Activated T-cell treated with anti-CD3 and anti-CD28 coated beads for 24 hours (primary cell): Measurements from ENCODE around the gene SIRT7.
A peak's percentile ranks its signal among the peaks of the same experiment; 100 is the strongest.
"Not testable (repeated sequence)": the region's sequence is repeated elsewhere in the genome, so short reads cannot be mapped to it uniquely, and the experiment has no call there.

Experiments
- DNase-seq: peaks from one replicate; pipeline ENCODE4 v3.0.0-alpha.2; 2020; ENCODE audit warnings: low read depth

Gene SIRT7

DNA sequence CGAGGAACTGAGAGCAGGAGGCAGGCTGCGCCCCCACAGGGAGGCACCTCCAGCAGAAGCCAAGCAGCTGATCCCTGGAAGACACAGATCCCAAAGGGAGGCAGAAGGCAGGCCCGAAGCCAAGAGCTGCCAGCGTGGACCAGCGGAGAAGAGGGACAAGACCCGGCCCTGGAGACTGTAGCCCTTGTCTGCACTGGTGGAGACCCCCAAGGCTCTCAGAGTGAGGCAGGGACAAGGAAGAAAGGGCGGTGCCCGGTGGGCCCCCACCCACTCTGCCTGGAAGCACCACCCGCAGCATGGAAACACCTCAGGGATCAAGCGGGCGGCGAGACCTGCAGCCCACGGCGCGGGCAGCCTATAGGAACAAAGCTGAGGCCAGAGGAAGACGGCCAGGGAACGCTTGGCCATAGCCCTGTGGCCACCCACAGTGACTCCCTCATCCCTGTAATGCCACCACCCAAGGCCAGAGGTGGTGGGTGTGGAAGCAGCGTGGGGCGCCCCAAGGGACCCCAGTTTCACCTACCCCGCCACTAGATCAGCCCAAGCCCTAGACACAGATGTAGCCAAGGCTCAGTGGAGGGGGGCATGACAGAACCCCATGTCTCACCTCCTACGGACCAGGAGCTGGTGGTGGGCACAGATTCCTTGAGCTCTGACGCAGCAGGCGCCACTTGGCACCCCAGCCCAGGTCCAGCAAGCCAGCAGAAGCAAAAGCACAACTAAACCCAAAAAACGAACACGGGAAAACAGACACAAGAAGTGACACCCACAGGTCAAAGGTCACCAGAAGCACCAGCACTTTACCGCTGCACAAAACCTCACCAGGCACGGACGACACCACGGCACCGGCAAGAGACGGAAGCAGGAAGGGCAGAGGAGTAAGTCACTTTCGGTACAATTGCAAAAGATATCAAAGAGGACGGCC, 2.9 kb upstream of the SIRT7 start:
- DNase-seq = no peak

DNA sequence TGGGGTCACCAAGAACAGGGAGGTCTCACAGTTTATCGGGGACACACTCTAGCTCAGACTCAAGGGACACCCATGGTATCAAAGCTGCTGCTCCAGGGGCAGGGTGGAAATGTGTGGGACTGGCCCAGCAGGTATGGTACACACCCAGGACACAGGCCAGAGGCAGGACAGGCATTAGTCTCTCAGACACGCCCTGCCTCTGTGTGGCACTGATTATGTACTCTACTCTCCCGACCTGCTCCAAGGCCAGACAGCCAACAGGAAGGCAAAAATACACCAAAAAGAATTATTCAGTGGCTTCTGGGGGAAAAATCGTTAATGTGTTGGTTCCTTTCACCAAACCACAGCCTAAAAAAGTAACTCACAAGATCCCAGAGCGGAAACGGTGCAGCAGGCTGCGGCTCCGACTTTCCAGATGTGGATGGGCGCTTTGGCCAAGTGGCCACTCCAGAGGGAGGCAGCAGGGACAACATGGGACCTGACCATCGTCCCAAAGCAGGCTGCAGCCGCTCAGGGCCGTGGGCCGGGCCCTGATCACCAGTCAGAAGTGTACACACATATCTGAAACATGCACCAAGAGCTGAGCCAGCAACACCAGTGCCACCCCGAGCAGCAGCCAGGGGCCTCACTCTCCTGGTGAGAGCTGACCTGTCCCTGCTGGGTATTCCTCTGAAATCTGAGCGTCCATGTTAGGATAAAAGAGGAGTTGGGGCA, 1.0 kb upstream of the SIRT7 start:
- no peak for DNase-seq

DNA sequence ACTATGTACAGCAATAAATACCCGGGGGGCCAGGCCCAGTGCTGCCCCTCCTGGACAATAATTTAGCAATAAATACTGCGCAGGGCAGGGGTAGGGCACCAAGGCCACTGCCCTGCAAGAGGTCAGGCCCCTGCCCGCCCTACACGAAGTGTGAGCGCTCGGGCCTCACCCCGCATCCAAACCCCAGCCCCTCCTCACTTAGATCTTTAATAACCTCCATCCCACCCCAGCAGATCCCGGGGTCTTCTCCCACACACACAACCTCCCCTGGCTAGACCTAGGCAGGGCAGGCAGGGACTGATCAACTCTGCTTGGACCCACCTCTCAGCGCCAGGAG, 325 bp upstream of the SIRT7 start:
- DNase-seq = not testable (repeated sequence)

DNA sequence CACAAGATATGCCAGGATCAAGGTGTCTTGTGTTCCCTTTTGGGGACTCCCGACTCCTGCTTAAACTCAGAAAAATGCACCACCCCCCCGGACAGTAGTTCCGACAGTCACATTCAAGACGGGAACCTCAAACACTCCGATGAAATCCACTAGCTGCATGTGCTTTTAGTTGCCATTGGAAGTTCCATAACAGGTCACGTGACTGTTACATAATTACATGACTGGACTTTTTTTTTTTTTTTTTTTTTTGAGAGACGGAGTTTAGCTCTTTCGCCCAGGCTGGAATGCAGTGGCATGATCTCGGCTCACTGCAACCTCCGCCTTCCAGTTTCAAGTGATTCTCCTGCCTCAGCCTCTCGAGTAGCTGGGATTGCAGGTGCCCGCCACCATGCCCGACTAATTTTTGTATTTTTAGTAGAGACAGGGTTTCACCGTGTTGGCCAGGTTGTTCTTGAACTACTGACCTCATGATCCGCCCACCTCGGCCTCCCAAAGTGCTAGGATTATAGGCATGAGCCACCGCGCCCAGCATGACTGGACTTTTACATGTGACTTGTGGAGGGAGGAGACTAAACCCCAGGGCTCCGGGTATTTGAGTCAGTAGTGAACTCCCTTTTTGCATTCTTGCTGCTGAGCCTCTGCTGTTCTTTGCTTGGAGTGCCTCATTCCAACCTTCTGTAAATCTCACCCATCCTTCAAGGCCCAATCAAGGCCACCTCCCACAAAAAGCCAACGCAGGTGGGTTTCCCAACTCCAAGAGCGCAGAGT, 1.6 kb downstream of the SIRT7 start:
- no peak for DNase-seq

DNA sequence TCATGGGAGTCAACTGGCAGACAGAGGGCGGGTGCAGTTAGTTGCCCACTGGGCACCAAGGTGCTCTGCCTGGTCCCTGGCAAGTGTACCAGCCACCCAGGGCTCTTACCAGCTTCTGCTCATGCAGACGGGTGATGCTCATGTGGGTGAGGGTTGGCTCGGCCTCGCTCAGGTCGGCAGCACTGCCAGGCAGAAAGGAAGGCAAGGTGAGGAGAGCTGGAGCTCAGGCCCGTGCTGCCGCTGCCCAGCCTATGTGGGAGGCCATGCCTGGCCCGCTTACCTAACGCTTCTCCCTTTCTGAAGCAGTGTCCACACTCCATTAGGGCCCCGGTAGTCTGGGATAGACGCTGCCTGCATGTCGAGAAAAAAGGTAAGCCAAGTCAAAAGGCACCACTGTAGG, 2.6 kb downstream of the SIRT7 start:
- no peak for DNase-seq

DNA sequence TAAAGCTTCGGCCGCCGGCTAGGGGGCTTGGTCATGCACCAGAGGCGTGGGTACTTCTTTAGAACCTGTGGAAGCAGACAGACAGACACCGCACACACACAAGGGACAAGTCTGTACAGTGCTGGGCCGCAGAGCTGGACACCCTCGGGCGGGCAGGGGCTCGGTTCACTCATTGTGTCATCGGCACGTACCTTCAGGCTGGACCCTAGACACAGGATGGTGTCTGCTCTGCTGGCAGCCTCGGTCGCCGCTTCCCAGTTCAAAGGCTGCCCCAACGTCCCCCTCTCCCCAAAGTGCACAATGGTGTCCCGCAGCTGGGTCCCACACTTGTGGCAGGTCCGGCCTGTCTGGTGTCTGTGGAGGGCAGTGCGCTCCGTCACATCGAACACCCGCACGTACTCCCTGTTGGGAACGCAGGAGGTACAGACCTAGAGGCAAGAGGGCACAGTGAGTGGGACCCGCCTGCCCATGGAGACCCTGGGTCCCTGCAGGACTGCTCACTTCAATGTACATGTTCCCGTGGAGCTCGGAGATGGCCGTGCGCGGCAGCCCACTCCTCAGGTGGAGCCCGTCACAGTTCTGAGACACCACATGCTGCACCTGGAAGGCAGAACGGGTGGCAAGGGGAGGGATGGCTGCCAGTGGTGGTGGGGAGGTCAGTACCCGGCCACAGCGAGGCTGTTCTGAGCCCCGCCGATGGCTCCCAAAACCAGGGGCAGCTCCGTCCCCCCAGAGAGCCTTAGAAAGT, 3.7 kb downstream of the SIRT7 start:
- no peak for DNase-seq

DNA sequence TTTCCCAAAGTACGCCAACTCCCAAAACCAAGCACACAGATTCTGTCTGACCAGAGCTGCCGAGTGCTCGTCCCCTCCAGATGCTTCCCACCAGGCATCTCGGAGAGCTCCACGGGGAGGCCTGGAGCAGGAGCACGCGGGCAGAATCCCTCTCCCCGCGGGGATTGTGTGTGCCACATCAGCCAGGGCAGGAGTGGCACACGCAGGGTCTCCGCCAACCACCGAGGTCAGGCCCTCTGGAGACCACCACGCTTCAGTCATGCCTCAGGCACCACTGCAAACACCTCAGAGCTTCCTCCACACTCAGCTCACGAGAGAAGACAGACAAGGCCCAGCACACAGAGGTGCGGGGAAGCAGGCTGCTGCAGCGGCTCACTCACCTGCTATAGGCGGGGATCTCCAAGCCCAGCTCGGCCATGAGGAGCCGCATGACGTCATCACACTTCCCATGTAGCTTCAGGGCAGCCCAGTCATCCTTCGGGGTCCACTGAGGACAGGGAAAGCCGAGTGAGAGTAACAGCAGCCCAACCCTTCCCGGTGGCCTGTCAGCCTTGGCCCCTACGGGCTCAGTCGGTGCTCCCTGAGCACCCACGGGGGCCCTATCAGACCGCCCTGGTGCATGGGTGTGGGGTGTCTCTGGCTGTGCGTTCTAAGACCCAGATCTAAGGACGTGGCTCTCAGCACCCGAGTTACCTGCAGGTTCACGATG, 4.4 kb downstream of the SIRT7 start:
- DNase-seq = no peak

DNA sequence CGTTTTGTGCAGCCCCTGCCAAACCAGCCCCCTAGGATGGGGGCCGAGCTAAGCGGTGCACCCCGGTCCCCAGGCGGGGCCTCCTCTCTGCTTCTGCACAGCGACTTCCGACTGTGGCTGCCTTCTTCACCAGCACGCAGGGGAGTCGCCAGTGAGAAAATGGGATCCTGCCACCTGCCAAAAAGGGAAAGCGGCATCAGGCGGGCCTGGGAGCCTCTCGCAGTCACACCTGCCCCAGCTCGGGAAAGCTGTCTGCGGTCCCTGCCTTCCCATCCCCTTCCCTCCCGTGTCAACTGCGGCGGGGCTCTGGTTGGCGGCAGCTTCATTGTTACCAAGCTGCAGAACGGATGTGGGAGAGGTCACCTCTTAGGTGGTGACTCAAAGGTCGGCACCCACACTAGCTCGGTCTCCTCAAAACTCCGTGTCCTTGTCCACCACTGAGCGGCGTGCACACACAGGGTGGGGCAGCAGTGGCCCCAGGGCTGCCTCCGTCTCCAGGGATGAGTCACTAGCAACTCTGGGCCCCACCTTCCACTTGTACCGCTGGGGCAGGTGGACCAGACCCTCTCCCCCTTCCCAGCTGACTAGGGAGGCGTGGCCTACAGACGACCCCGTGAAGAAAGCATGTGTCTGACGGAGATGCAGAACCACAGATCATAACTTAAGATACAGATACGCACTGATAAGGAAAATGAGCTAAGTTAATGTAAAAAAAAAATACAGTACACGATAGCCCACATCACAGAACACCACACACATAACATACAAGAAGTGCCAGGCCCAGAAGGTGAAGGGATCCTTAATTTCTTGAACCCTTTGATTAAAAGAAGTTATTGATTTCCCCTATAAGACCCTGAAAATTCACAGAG, 5.3 kb downstream of the SIRT7 start:
- no peak for DNase-seq

DNA sequence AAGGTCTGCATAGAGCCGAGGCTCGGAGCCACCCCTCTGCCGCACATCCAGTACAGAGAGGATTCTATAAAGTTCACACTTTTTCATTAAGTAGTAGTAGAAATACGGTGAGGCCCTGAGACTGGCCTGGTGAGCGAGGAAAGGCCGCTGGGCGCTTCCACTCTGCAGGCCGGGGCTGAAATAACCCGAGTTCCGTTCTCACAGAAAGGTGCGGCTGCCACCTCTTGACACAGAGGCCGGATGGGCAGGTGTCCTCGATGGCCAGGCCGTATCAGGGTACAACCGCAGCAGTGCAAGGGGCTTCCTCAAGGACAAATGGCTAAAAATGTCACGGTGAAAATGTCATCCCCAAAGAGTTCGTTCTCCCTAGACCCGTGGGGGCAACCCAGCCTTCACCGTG, 6.0 kb downstream of the SIRT7 start:
- DNase-seq = no peak

DNA sequence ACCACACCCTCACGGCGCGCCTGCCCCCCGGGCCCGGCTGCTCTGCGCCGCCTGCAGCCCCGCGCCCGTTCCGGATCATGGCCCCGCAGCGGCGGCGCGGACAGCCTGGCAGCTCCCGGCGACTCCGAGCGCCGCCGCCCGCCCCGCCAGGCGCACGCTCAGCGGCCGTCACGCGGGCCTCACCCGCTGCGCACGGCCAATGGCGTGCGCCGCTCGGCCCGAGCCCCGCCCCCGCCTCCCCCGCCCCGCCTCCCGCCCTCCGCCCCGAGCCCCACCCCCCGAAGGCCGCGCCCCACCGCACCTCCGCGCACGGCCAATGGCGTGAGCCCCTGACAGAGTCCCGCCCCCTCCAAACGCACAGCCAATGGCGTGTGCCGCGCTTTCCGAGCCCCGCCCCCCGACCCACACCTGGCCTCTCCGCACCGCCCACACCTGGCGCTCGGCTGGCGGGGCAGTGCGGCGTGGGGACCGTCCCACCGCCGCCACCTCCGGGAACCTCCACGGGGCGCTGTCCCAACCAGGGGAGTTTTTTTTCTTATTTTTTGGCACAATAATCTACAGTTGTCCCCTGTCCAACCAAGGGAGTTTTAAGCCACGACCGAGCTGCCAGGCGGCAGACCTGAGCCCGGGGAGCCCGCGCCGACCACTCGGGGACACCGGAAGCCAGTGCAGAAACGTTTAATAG, 6.6 kb downstream of the SIRT7 start, which contains the start of gene PCYT2:
Gene PCYT2, minus strand, starts transcription at position 123 of the 685 bp plus-strand sequence. Its CDS starts 44 bp downstream, at position 79.
- DNase-seq = peak; percentile 89

DNA sequence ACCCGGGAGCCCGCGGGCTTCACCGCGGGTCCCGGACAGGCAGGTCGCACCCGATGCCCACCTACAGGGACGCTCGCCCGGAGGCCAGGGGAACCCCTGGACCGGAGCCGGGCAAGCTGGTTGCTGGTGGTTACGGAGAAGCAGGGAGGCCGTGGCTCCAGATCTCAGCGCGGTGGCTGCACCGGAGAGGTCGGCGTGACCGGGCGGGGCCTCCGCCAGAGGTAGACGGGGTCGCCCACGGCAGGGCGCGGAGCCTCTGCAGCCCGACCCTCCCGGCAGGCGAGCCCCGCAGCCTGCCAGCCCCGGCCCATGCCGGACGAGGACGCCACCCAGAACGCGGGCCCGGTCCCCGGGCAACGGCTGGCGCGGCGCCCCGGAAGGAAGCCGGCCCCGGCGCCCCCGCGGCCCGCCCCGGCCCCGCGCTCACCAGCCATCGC, 7.1 kb downstream of the SIRT7 start:
- DNase-seq = no peak

DNA sequence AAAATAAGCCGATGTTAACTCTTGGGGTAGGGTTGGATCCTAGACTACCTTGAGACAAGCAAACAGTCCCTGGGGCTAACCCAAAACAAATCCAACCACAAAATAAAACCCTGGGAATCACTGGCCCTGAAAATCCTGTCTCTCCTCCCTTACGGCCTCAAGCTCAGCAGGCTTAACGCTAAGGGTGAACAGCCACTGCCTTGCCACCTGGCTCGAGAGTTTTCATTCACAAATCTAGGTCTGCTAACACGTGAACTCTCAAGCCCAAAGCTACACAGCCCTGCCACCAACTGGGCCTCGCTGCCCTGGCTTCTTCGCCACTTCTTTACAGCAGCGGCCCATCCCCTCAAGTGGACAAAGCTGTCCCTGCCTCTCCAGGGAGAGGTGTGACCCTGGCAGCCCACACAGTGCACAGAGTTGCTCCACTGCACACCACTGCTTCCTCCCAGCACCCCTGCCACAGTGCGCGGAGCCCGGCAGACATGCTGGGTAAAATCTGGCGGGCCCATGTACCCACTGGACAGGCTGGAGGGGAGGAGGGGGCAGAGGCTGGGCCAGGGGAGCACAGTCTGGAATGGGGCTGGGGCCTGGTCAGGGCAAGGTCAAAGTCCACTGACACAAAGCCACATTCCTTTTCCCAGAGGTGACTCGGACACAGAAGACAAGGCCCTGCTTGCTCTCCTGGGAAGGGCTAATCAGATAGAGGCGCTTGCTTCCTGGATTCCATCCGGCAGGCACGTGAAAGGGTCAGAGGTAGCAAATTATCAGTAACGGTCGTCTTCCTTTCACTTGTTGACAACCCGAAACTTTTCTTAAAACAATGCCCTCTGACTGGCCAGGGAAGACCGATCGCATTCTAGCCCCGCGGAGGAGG, 7.8 kb downstream of the SIRT7 start:
- no peak for DNase-seq

DNA sequence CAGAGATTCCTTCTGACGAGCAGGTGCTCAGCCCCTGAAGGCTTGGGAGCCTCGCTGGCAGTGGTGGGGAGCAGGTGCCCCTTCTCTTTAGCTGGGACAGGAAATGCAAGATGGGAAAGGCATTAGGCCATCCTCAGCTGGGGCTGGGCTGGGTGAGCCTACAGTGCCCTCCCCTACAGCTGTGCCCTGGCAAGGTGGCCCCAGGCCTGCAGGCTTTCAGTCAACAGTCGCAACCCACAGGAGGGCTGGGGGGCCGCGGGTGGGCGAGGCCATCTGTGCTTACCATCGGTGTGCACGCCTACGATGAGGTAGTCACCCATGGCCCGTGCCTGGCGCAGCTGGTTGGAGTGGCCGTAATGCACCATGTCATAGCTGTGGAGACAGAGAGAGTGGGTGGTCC, 8.7 kb downstream of the SIRT7 start:
- no peak for DNase-seq

DNA sequence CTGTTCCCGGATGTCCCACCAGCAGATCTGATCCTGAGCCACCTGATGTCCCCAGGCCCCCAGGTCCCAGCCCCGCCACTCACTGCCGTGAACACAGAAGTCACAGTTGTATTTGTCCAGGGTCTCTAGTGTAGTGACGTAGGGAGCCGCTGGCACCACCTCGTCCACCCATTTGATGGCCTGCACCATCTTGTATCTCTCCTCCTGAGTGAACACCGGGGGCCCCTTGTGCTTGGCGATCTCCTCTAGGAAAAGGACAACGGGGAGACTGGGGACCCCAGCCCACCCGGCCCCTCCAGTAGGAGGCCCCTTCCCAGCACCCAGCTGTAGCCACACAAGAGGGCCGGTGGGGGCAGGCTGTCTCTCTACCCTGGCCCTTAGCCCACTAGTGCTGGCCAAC, 9.2 kb downstream of the SIRT7 start:
- DNase-seq = no peak

DNA sequence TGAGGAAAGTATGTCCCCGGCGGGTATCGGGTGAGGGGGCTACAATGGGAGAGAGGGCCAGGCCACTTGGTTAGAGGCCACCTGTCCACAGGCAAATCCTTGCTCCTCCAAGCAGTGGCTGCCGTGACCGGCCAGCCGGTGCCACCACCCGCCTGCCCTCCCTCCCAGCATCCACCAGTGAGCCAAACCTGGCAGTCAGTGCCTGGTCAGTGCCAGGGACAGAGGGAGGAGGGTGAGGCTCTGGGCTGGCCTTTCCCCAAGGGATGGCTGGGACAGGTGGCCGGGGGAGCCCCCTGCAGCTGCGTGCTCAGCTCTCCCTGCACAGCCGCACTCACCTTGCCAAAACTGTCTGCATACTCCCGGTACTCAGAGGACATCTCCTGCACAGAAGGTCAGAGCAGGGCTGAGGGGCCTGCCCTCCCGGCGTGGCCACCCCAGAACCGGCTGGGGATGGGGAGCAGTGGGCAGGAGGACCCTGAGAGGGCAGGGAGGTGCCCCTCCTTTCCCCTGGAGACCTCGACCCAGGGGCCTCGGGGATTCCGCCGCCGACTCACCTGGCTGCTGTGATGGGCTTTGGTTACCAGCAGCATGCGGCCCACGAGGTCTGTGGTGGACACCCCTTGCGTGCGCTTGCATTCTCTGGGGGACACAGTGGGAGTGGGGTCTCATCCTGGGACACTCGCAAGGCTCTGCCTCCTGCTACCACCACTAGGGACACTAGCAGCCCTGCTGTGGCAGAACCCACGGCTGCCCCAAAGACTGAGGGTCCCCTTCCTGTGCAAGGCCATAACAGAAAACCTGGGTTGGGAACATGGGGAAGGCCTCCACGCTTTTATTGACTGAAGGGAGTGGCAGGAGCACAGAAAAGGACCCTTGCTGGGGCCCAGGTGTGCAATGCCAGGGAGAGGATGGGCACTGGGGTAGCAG, 10.5 kb downstream of the SIRT7 start:
- no peak for DNase-seq

DNA sequence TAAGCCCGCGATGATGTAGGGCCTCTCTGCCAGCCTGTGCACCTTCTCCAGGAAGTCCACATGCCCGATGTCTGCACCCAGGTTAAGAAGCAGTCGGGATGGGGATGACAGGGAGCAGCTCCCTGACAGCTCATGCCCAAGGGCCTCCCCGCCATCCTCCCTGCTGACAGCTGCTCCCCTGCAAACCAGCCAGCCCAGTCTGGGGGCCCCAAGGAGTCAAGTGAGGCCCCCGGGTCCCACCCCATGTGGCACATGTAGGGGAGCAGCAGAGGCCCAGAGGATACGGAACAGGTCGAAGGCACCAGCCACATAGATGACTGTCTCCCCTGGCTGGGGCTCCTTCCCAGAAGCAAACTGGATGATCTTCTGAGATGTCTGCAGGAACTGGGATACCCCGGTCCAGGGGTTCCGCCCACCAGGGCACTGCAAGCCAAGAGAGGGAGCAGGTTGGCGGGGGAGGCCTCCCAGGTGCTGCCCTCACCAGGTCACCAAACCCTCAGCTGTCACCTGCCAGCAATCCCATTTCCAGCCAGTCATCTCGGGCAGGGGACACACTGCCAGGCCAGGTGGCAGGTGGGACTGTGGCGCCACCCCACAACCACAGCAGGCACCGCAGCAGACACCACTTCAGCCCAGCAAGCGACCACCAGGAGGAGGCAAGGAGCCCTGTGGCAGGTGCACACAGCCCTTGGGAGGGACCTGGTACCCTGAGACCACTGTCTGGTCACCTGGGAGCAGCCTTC, 11.3 kb downstream of the SIRT7 start:
- no peak for DNase-seq

DNA sequence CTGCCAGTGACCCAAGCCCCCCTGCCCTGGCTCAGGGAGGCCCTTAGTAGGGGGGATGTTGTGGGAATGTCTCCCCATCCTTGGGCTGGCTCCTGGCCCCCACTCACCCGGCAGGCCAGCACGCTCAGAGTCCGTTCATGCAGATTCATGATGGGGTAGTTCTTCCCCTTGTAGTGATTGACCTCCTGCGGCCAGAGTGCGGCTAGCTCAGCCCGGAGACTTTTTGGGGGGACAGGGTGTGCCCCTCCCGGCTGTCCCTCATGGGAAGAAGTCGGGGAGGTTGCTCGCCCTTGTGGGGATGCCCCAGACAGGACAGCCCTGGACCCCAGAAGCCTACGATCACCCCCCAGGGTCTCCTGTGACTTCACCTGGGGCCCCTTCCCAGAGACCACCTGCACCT, 12.0 kb downstream of the SIRT7 start:
- no peak for DNase-seq
